Left ventricle myocardium superior (tissue), 1 donor: Measurements from ENCODE around the gene KCNMB2. TPM values are rescaled to one million over a fixed set of nuclear protein-coding genes. Genes with fewer than 3 reads are reported as not detected.
"Not testable (repeated sequence)": the region's sequence is repeated elsewhere in the genome, so short reads cannot be mapped to it uniquely, and the experiment has no call there.

ENCODE experiments used
- ATAC-seq: fragments of 200-7000 bp; cut with Tn5 transposase; one replicate; pipeline ENCODE4 v1.9.1; 2020; ENCODE audit warnings: mild to moderate bottlenecking, moderate library complexity
- DNase-seq: peaks from one replicate; pipeline ENCODE4 v3.0.0-alpha.2; 2020
- intact Hi-C: fragments of 100-400 bp; cut with micrococcal nuclease; formaldehyde crosslinking; loops from one replicate; pipeline ENCODE4 v1.11.0; 2022
- long read RNA-seq: library from polyadenylated mRNA; unstranded; transcript quantifications from one replicate; pipeline ENCODE4 v2.0.0, GENCODE V29; 2021
- total RNA-seq: library from RNA; stranded (reverse); fragmentation: NEBNext Ultra II Directional; extraction: Animal tissue kit (Norgen Biotek cat#: 25700); gene quantifications from one replicate; pipeline ENCODE4 v1.2.1, GENCODE V29; 2021
- donor health status: DM: no; HTN: yes; CAD: no; lungs with severe emphysema.

The KCNMB2 gene
- total RNA-seq, result 2.7 TPM
- long read RNA-seq, partial matches to known transcripts, result 0 of 1 reads
- long read RNA-seq, other reads (novel, unspliced or antisense), result 1 of 1 reads

DNA sequence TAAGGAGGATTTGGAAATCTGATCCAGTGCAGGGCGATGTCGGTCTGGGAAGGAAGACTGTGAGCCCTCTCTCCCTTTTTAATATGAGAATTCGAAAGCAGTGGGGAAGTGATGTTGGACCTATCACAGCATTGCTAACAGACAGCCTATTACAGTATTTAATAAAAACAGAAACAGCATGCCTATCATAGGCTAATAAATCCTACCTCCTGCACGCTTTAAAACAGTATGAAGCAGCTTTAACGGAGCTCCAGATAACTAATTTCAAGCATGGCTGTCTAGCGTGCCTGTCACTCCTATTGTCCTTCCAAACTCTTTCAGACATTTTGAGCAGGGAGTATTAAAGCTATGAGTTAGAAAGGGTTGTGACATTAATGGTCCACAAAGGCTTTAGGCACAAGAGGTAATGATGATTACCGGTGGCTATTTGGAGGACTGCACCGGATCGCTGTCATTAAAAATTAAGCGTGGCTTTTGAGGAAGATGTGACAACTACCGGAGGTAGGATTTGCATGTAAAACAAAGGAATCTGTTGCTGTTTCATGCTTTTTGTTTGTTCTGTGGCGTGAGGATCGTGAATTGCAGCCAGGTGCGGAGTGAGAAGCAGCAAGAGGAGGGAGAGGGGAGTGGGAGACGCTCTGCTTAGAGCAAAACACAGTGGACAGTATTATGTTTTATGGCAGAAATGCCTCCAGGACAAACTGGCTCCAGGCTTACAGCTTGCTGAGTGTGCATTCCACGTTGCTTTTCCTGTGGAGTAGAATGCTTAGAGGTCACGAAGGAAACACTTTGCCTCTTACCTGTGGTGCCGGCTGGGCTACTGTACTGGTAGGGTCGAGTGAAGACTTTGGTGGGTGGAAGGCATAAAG lies at the start of gene KCNMB2:
Gene KCNMB2 (plus strand): TSS at position 226 of the 869 bp plus-strand sequence.
- DNase-seq, result no peak
- peak; percentile 90 for ATAC-seq
- intact Hi-C loops, result no loop called here

DNA sequence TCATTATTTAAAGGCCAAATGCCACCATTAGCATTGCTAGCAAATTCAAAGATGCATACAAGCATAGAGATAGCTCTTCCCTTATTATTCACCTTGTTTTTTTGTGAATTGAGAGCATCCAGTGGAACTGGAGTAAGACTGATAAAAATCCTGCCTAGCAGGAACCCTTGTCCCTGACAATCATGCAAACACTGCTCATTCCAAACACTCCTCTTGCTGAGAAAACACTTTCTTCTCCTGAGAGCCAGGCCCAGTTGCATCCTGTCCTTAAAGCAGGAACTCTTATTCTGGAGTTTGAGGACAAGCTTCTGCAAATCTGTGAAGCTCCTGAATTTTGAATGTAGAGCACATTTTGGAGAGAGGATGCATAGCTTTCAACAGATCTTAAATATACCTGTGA lies 49.3 kb upstream of the KCNMB2 start:
- DNase-seq (no peak), ATAC-seq (no peak)
- intact Hi-C loops, result no loop called here

DNA sequence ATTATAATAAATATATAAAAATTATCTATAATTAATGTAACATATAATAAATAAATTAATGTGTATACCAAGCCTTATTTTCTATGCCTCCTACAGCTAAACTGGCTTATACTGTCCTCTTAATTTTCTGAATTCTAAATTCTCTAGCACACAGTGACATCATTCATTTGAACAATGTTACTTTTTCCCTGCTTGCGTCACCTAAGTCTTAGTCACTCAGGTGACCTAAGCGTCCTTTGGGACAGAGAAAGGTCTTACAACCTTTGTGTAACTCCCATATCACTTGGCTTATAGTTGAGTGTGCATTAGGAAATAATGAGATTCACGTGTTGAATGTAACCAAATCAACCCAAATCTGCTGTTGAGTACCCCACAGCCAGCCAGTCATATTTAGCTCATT lies 48.5 kb upstream of the KCNMB2 start:
- intact Hi-C loops, result no loop called here
- DNase-seq, result no peak
- no peak for ATAC-seq

DNA sequence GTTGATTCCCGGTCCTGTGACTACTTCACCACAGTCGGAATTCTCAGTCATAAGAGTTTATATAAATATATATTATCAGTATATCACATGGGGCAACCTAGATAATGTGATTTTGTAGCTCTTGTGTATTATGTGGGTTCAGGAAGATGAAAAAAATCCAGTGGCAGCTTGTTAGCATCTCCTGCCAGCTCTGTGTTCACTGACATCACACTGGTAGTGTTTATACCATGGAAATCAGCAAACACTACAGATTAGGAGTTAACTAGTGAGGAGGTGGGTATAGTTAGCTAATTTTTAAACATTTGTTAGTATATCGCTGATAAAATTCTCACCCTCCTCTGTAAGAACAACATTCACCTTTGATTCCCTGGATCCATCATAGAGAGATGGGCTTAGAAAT lies 44.5 kb upstream of the KCNMB2 start:
- no peak for ATAC-seq
- intact Hi-C loops, result no loop called here
- DNase-seq, result no peak

DNA sequence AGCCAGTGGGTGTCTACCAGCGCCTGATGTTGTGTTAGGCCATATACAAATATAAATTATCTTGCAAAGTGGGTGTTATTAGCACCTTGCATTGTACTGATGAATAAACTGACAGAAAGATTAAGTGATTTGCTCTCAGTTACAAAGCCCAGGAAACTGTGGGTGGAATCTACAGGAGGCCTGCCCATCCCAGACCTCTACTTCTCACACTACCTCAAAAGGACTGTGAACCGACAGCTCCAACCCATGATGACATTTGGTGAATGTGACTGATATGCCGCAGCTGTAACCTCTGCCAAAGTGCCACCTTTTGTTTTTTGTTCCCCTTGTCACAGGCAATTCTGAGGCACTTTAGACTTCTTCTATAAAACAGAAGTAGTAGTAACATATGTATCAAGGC lies 43.7 kb upstream of the KCNMB2 start:
- ATAC-seq (no peak), DNase-seq (no peak)
- intact Hi-C loops, result no loop called here

DNA sequence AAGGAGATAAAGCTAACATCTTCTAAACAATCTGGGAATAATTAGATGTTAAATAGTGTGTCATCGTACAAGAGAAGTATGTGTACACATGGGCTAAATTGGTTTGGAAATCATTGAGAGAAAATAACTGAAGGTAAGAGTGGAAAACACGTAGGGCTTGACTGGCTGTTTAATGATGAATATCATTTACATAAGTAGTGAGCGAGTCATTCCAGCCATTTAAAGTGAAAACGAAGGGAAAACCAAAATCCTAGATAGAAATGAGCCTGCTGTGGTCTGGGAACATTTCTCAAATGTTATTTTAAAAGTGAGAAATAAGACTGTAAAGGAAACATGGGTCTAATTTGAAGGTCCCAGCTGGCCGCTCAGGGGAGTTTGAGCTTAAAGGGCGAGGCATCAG lies 41.9 kb upstream of the KCNMB2 start:
- no peak for ATAC-seq
- intact Hi-C loops, result no loop called here
- no peak for DNase-seq

DNA sequence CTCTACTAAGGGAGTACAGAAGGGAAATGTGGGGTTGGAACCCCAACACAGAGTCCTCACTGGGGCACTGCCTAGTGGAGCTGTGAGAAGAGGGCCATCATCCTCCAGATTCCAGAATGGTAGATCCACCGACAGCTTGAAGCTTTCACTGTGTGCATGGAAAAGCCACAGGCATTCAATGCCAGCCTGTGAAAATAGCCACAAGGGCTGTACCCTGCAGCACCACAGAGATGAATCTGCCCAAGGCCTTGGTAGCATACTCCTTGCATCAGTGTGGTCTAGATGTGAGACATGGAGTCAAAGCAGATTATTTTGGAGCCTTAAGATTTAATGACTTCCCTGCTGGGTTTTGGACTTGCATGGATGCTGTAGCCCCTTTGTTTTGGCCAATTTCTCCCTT lies 39.3 kb upstream of the KCNMB2 start:
- intact Hi-C loops, result no loop called here
- no peak for DNase-seq
- ATAC-seq, result no peak

DNA sequence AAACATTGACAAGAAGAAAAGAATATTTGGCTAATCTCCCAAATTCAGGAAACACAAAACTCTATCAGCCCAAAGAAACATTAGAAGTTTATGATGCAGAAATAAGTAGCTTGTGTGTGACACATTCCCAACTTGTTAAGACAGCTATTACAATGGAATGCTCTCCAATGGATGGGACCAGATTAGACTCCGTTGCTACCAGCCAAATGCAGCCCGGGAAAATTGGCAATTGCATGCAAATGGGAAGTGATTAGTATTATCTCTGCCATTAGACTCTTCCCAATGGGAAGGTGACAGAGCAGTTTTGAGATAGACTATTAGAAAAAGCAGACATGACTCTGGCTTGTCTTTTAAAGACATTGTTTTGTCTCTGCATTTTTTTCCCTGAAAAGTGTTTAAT lies 37.4 kb upstream of the KCNMB2 start:
- intact Hi-C loops, result no loop called here
- ATAC-seq, result no peak
- no peak for DNase-seq

DNA sequence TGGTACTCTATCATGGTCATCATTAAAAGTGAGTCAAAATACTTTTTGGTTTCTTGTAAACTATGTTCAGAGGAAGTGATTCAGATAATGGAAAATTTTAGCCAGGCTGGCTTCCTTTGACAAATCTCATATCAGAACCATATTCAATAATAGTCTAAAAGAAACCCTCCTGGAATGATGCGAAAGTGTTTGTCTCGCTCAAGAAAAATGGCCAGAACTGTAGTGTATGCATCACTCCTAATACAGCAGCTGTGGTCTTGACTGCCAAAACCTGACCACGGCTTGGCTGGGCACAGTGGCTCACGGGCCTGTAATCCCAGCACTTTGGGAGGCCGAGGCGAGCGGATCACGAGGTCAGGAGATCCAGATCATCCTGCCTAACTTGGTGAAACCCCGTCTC lies 35.6 kb upstream of the KCNMB2 start:
- no peak for ATAC-seq
- DNase-seq, result no peak
- intact Hi-C loops, result no loop called here

DNA sequence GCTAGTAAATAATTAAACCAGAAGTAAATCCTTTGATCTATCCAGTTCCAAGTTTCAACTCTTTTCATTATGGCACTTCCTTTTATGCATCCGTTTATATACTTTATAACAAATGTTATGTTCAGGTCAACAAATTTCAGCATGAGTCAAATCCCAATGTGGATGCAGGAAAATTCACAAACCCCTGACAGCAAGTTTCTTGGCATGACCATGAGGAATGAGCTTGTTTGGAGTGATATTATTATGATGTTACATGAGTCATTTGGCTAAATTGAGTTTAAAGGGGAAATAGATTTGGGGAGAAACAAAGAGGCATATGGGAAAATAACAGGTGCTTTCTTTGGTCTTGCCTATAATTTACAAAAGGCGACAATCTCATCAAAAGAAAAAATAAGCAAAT lies 32.1 kb upstream of the KCNMB2 start:
- DNase-seq, result no peak
- intact Hi-C loops, result no loop called here
- ATAC-seq, result no peak

DNA sequence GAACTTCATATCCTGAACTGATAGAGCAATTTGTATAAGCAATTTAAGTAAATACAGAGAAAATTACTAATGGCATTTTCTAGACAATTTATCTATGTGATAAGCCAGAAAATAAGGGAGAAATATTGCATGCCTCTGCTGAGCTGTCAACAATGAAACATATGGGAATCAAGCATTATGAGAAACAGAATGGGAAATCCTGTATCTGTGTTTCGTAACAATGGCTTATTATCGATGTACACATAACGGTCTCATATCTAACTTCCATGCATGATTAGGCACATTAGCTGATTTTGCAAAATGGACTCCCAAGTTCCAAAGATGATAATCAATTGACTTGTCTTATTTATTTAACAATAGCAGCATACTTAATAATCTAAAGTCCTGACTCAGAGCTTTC lies 30.4 kb upstream of the KCNMB2 start:
- ATAC-seq (no peak), DNase-seq (no peak)
- intact Hi-C loops, result no loop called here

DNA sequence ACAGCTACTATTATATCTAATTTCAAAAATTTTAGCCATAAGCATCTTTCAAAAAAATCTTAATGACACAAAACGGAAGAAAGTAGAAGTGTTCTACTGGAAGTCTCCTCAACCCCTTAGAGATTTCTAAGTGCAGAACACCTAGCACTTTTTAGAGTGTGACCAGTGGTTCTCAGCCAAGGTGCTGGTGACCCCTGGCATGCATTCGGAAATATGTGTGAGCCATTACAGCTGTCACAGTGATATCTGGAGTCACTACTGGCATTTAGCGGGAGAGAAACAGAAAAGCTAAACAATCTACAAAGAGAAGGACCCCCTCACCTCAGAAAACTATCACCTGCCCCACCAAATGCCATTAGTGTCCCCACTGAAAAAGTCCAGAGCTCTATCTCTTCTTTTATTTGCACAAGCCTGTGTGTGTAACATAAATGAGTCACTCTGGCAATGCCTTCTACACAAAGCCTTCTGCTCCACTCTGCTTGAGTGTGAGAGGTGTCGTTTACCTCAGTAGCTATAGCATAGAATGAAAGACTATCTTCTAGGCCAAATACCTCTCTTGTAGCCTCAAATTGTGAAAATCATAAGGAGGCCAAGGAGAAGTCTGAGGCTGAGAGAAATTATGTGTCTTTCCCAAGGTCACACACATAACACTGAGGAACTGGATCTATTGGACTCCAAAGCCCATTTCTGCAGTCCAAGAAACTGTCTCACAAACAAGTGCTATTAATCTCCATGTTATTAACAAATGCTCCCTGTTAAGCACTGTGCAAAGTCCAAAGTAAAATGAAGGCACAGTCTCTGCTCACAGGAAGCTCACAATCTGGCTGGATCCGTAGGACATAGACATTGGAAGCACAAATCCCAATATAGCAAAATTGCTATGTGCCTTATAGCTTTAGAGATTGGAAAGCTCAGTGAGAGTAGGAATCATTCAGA lies 28.5 kb upstream of the KCNMB2 start:
- peak; percentile 33 for DNase-seq
- intact Hi-C loops, result no loop called here

DNA sequence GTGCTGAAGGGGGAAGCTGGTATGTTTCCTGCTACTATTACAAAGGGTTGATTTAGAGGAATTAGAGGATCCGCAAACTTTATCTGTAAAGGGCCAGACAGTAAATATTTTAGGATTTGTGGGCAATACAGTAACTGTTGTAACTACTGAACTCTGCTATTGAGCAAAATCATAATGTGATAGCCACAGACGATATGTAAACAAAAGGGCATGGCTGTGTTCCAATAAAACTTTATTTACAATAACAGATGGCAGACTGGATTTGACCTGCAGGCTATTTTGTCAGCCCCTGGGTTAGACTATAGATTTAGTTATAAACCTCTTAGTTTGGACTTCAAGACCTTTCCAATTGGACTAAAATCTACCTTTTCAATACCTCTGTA lies 27.8 kb upstream of the KCNMB2 start:
- intact Hi-C loops, result no loop called here
- DNase-seq, result no peak
- no peak for ATAC-seq

More for the DNA sequence above, 28.5 kb upstream of the KCNMB2 start:
- peak; percentile 92 for ATAC-seq

DNA sequence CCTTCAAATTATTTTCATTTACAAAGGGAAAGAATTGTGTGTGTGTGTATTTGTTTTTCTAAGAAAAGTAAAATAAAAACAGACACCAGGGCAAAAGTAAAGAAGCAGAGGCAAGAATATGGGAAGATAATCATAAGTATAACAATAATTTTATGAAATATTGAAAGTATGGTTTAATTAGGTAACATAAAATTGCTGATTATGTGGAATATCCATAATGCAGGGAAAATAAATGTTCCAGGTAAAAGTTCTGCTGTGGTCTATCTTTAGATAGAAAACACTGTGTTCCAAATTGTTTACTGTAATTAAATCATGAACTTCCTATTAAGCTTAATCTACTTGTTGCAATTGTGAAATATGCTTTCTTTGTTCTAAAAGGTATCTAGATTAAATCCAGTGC lies 25.7 kb upstream of the KCNMB2 start:
- no peak for DNase-seq
- intact Hi-C loops, result no loop called here
- ATAC-seq, result no peak

DNA sequence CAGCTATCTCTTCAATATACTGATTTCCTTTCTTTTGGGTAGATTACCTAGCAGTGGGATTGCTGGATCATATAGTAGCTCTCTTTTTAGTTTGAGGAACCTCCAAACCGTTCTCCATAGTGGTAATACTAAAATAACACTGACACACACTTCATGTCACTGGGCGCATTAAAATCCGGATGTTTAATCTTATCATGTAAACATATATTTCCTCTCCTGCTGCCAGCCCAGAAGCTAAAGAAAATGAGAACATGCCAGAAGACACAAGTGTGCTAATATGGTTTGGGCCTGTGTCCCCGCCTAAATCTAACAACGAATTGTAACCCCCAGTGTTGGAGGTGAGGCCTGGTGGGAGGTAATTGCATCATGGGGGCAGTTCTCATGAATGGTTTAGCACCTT lies 23.6 kb upstream of the KCNMB2 start:
- no peak for DNase-seq
- intact Hi-C loops, result no loop called here
- ATAC-seq, result no peak

DNA sequence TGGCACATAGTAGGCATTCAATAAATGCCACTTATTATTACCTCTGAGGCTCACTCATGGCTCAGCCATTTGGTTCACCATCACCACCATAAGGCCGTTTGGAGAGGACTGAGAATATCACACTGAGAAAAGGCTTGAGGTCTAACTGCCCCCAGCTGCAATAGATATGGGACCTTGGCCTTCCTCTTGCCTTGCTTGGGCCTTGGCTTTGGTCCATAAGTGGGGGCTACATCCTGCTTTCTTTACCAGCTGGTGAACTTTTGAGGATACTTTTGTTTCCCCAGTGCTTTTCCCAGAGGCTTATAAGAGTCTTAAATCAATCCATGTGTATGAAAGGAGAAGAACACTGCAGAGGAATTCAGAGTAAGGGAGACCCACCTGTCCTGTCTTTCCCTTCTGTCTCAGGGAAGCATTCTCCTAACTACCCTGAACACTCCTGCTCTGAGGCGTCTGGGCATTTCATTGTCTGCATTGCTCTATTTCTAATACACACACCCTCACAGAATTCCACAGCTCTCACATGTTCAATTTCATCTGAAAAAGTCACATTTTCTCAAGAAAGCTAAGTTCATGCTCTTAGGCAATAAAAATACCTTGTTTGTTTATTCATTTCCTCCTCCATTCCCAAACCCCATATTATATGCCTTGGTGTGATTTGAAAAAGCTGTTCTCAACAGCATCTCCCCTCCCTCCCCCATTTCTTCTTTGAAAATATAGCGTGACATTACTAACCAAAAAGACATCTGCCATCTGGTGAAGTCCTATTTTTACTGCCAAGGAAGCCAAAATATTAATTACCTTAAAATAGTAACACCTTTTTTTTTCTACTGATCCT lies 22.5 kb upstream of the KCNMB2 start:
- intact Hi-C loops, result no loop called here
- ATAC-seq (peak; percentile 53), DNase-seq (no peak)

DNA sequence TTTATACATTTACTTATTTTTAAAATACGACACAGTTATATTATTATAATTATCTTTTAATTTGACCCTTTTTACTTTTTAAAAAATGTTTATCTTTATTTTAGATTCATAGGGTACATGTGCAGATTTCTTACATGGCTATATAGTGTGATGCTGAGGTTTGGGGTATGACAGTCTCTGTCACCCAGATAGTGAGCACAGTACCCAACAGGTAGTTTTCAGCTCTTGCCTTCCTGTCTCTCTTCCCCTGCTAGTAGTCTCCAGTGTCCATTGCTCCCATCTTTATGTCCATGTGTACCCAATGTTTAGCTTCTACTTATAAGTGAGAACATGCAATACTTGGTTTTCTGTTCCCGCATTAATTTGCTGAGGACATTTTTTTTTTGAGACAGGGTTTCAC lies 21.8 kb upstream of the KCNMB2 start:
- DNase-seq, result no peak
- intact Hi-C loops, result no loop called here
- ATAC-seq, result no peak

DNA sequence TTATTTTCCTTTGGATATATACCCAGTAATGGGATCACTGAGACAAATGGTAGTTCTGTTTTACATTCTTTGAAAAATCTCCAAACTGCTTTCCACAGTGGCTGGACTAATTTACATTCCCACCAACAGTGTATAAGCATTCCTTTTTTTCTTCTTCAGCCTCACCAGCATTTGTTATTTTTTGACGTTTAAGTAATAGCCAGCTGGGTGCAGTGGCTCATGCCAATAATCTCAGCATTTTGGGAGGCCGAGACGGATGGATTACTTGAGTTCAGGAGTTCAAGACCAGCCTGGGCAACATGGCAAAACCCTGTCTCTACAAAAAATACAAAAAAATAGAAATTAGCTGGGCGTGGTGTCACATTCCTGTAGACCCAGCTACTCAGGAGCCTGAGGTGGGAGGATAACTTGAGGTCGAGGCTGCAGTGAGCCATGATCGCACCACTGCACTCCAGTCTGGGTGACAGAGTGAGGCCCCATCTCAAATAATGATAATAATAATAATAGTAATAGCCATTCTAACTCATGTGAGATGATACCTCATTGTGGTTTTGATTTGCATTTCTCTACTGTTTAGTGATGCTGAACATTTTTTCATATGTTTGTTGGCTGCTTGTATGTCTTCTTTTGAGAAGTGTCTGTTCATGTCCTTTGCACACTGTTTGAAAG lies 21.0 kb upstream of the KCNMB2 start:
- intact Hi-C loops, DNase-seq, ATAC-seq: not testable (repeated sequence)
